Right lung (tissue), 5 donors: ENCODE results near the gene RAB37. TPM values are rescaled to one million over a fixed set of nuclear protein-coding genes. Genes with fewer than 3 reads are reported as not detected.
A peak's percentile ranks its signal among the peaks of the same experiment; 100 is the strongest.

Experiments
- DNase-seq, 2 donors: peaks; one replicate each; pipeline ENCODE4 v3.0.0-alpha.2; 2013
- polyA plus RNA-seq, 5 donors: library from polyadenylated mRNA; unstranded; fragments of 120-200 nt; gene quantifications; one replicate each; pipeline versions ENCODE4 v1.2.1 to v1.2.3, GENCODE V29; 2013; ENCODE audit warnings: inconsistent platforms in 1 of 5, low replicate concordance in 1 of 5; ENCODE audit not compliant: insufficient read length in 5 of 5, insufficient read depth in 1 of 5

RAB37 gene
- polyA plus RNA-seq, 5 donors, result 9.1 to 11.3 (median 10.5) TPM

- no peak for DNase-seq
Observed at GRCh38 chr17:74728033-74728701, 8.9 kb upstream of the RAB37 start.

GRCh38 chr17:74728702-74729075, 8.4 kb upstream of the RAB37 start:
- DNase-seq, result no peak

- no peak for DNase-seq
Observed at GRCh38 chr17:74729368-74729767, 7.7 kb upstream of the RAB37 start.

DNA sequence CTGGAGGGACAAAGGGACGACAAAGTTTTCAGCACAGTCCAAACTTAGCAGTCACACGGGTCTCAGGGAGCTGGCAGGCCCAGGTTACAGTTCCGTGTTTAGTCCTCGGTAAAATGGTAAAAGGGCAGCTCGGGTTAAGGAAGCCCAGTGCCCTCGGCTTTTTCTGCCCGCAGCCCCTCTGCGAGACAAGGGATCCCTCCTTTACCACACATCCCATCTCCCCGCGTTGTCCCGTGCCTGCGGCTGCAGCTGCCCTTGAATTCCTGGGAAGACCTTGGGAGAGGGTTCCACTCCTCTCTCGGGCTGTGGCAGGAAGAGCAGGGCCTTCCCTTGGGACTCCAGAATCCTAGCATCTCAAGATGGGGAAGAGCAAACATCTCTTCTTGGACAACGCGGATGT, 7.2 kb upstream of the RAB37 start:
- DNase-seq, result no peak

GRCh38 chr17:74730491-74731346, 6.3 kb upstream of the RAB37 start:
- no peak for DNase-seq

DNA sequence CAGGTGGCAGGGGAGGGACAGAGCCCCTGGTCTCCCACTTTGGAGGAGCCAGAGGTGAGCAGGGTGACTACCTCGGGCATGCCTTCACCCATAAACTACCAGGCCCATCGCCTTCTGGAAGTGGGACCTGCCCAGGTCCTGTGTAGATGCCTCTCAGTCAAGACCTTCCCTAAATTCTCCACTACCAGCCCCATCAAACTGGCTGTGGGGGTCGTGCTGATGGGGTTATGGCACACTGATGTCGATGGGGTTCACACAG, 5.8 kb upstream of the RAB37 start:
- DNase-seq, result no peak

GRCh38 chr17:74732042-74732867, 4.8 kb upstream of the RAB37 start:
- DNase-seq, result no peak

GRCh38 chr17:74733365-74734122, 3.5 kb upstream of the RAB37 start:
- no peak for DNase-seq

DNA sequence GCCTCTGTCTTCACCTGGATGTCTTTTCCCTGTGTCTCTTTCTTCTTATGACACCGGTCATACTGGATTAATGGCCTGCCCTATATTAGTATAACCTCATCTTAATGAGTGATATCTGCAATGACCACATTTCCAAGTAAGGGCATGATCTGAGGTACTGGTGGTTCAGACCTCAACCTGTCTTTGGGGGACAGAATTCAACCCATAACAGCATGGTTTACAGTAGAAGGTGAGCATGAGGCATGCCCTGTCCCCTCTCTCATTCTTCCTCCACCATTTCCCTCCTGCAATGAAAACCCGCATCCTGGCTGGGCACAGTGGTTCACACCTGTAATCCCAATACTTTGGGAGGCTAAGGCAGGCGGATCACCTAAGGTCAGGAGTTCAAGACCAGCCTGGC, 2.8 kb upstream of the RAB37 start:
- no peak for DNase-seq

- DNase-seq, result no peak
Observed at GRCh38 chr17:74737299-74738050, 419 bp downstream of the RAB37 start.

GRCh38 chr17:74738051-74738996, 1.3 kb downstream of the RAB37 start:
- DNase-seq, result peak; percentile 83 to 85

DNA sequence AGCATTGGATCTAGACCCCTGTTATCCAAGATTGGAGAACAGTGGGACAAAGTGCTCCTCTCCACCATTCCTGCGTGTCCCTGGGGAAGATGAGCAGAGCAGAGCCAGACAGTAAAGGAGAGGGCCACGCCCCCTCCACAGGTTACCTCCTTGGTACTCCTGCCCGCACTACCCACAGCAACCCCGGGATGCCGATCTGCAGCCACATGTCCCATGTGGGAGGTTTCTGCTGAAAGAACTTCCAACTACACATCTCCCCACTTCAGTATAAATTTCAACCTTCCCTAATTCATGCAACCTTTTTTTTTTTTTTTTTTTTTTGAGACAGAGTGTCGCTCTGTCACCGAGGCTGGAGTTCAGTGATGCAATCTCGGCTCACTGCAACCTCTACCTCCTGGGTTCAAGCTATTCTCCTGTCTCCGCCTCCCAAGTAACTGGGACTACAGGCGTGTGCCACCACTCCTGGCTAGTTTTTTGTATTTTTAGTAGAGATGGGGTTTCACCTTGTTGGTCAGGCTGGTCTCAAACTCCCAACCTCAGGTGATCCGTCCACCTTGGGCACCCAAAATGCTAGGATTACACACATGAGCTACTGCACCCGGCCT, 2.3 kb downstream of the RAB37 start:
- DNase-seq, result no peak

GRCh38 chr17:74740173-74740572, 3.1 kb downstream of the RAB37 start:
- no peak for DNase-seq

DNA sequence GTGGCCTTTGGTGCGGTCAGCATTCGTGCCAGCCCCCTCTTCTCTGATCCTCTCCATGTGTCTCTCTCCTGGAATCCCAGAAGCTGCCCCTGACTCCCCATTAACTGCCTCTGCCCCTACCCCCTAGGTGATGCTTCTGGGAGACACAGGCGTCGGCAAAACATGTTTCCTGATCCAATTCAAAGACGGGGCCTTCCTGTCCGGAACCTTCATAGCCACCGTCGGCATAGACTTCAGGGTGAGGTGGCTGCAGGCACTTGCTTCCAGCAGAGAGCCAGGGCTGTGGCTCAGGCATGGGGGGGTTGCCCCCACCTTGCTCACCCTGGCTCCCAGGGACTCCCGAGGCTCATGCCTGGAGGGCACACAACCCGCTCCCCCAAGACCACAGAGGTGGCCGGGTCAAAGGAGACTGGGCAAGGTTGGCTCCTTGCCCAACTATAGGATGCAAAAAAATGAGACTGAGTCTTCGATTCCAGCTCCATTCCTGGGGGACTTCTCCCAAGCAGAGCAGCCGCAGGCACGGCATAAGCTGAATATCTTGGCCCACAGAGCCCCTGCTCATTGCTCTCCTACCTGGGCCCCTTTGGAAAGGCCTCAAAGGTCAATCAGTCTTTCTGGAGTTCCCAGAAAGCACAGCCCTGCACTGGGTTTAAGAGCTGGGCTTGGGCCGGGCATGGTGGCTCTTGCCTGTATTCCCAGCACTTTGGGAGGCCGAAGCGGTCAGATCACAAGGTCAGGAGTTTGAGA, 3.8 kb downstream of the RAB37 start:
- no peak for DNase-seq

DNA sequence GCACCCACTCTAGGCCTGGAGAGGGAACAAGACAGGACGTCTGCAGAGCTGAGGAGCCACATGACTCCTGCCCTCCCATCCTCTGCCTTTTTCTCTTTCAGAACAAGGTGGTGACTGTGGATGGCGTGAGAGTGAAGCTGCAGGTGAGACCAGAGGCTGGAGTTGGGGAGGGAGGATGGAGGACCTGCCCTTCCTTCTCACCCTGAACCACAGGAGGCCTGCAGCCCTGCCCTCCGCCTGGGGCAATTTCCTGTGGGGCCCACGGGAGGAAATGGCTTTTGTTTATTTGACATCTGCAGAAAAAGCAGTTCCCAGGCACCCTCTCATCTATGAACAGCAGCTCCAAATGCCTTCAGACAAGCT, 5.1 kb downstream of the RAB37 start:
- DNase-seq, result no peak

DNA sequence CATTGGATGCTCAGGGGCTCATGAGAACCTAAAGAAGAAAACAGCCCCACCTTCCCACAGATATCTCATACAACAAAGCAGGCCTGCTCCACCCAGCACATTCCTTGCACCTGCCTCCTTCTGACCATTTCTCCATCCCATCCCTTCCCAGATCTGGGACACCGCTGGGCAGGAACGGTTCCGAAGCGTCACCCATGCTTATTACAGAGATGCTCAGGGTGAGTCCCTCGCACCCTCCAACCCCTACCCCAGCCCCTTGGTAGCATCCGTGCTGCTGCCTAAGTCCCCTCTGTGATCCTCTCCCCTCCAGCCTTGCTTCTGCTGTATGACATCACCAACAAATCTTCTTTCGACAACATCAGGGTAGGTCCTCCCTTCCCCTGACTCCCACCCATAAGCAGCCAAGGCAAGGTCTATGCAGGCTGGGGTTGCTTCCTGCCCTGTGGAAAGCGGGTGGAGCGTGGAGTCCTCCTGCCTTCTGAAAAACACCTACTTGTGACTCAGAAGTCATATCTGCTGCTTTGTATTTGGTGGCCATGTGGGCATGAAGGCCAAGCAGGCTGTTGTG, 6.0 kb downstream of the RAB37 start:
- DNase-seq, result no peak

- DNase-seq, result no peak
Observed at GRCh38 chr17:74743755-74744154, 6.7 kb downstream of the RAB37 start.

GRCh38 chr17:74744349-74744713, 7.3 kb downstream of the RAB37 start:
- DNase-seq, result no peak
